Measurements from ENCODE around the gene FADS3.

DNA sequence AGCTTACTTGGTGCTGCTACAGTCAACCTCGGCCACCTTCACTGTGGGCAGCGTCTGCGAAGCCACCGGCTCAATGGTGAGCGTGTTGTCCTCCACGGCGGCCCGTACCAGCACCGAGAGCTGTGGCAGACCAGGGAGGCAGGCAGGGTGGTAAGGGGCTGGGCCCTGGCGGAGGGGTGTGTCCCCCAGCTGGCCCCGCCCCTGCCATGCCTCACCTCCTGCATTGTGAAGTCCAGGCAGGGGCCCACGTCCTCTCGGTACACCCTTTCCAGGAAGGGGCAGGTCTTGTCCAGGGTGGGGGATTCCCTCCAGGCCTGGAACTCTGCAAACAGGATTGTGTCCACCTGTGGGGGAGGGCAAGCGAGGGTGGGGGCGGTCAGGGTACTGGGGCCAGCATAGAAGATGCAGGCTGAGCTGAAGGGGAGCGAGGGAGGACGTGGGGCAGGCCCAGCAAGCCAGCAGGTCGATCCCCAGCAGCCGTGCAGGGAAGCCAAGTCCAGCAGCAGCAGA lies 13.2 kb upstream of the FADS3 start:
- TF ChIP-seq, protein P1, sequence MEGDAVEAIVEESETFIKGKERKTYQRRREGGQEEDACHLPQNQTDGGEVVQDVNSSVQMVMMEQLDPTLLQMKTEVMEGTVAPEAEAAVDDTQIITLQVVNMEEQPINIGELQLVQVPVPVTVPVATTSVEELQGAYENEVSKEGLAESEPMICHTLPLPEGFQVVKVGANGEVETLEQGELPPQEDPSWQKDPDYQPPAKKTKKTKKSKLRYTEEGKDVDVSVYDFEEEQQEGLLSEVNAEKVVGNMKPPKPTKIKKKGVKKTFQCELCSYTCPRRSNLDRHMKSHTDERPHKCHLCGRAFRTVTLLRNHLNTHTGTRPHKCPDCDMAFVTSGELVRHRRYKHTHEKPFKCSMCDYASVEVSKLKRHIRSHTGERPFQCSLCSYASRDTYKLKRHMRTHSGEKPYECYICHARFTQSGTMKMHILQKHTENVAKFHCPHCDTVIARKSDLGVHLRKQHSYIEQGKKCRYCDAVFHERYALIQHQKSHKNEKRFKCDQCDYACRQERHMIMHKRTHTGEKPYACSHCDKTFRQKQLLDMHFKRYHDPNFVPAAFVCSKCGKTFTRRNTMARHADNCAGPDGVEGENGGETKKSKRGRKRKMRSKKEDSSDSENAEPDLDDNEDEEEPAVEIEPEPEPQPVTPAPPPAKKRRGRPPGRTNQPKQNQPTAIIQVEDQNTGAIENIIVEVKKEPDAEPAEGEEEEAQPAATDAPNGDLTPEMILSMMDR (CRISPR knock-in tag; IDR thresholded peaks at IDR 0.05): 0 out of 2 replicates have a peak, but pooled peaks have one; percentile 2
- peak in 1 of 2 experiments; percentile 71; a peak in 2 of 4 replicates for TF ChIP-seq POLR2A (IDR thresholded peaks at IDR 0.05; ENCODE audit: insufficient read depth in 1 of 2, low read depth in 2 of 2, low read length in 2 of 2)
- TF ChIP-seq, protein P2, sequence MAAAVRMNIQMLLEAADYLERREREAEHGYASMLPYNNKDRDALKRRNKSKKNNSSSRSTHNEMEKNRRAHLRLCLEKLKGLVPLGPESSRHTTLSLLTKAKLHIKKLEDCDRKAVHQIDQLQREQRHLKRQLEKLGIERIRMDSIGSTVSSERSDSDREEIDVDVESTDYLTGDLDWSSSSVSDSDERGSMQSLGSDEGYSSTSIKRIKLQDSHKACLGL (CRISPR knock-in tag; IDR thresholded peaks at IDR 0.05): no peak
- TF ChIP-seq, protein P3, sequence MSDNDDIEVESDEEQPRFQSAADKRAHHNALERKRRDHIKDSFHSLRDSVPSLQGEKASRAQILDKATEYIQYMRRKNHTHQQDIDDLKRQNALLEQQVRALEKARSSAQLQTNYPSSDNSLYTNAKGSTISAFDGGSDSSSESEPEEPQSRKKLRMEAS (IDR thresholded peaks at IDR 0.05): peak; percentile 74
- TF ChIP-seq, protein P4, sequence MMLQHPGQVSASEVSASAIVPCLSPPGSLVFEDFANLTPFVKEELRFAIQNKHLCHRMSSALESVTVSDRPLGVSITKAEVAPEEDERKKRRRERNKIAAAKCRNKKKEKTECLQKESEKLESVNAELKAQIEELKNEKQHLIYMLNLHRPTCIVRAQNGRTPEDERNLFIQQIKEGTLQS (CRISPR knock-in tag; IDR thresholded peaks at IDR 0.05): no peak
- peak; percentile 67; the same call in 1 of the 3 replicates for TF ChIP-seq MXI1 (IDR thresholded peaks at IDR 0.05; ENCODE audit: borderline replicate concordance, low read depth, low read length)
- TF ChIP-seq, protein P5, sequence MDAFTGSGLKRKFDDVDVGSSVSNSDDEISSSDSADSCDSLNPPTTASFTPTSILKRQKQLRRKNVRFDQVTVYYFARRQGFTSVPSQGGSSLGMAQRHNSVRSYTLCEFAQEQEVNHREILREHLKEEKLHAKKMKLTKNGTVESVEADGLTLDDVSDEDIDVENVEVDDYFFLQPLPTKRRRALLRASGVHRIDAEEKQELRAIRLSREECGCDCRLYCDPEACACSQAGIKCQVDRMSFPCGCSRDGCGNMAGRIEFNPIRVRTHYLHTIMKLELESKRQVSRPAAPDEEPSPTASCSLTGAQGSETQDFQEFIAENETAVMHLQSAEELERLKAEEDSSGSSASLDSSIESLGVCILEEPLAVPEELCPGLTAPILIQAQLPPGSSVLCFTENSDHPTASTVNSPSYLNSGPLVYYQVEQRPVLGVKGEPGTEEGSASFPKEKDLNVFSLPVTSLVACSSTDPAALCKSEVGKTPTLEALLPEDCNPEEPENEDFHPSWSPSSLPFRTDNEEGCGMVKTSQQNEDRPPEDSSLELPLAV (CRISPR knock-in tag; conservative IDR thresholded peaks at IDR 0.05; ENCODE audit: low read depth): no peak
- no peak for TF ChIP-seq TCF12 (IDR thresholded peaks at IDR 0.05)
- no peak for TF ChIP-seq TCF12 (CRISPR knock-in tag; IDR thresholded peaks at IDR 0.05)
